D341Med (cell line): ENCODE measurements around the gene GUSB.
A peak's percentile ranks its signal among the peaks of the same experiment; 100 is the strongest.
"Not testable (repeated sequence)": the region's sequence is repeated elsewhere in the genome, so short reads cannot be mapped to it uniquely, and the experiment has no call there.

Source experiments
- DNase-seq: peaks from one replicate; pipeline ENCODE4 v3.0.0; 2012; ENCODE audit warnings: low spot score

GUSB gene

DNA sequence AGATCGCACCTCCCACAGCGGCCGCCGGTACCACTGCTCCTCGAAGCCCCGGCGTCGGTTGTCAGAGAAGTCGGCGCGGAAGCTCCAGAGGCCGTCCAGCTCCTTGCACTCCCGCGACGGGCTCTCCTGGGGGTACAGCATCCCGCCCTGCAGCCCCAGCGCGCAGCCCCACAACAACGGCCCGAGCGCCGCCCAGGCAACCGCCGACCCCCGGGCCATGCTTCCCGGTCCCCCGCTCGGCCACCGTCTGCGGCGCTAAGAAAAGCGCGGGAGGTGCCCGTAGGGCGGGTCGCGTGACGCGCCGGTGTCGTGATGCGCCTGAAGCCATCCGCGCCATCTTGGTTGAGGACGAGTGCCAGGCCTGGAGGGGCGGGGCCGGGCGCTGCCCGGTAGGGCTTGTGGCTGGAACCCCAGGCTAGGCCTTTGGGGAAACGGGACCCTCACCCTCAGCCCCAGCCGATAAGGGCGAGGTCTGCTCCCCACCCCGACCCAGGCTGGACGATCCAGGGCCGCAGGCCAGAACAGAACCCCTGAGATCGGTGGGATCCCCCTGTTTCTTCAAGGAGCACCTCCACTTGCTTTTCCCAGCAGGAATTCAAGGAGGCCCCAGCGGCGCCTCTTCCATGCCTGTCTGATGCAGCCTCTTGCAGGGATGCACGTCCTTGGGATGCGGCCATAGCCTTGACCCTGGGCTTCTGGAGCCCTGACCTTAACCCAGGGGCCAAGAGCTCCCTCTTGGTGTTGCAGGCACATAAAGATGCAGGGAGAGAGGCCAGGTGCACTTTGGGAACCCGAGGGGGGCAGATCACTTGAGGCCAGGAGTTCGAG, at the start of gene GUSB:
TSS of gene GUSB (minus strand) at position 249 of the 828 bp plus-strand sequence. CDS start at position 219, 30 bp downstream.
- DNase-seq = peak; percentile 98

DNA sequence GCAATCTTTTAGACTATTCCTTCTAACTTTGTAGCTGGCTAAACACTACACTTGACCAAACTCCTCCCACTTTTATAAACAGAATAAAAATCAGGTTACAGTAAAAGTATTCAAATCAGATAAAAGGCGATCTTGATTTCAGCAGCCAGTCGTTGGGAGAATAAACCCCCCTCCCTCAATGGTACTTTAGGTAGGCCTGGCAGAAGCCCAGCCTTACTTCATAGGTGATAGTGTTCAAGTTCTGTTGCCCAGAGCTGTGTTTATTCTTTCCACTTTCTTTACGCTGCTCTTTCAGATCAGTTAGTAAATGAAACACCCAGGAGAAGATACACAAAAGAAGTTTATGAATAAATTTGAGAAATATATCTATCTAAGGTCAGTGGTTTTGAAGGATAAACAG, 46.3 kb upstream of the GUSB start:
- DNase-seq = not testable (repeated sequence)

DNA sequence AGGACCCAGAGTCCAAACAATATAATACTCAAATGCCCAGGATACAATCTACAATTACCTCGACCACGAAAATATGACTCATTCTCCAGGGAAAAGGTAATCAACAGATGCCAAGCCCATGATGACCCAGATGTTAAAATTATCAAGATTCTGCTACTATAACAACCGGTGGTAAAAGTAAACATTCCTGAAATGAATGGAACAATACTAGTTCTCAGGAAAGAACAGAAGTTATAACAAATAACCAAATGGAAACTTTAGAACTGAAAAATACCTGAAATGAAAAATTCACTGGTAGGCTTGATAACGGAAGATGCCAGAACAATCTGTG, 34.1 kb upstream of the GUSB start:
- no peak for DNase-seq

DNA sequence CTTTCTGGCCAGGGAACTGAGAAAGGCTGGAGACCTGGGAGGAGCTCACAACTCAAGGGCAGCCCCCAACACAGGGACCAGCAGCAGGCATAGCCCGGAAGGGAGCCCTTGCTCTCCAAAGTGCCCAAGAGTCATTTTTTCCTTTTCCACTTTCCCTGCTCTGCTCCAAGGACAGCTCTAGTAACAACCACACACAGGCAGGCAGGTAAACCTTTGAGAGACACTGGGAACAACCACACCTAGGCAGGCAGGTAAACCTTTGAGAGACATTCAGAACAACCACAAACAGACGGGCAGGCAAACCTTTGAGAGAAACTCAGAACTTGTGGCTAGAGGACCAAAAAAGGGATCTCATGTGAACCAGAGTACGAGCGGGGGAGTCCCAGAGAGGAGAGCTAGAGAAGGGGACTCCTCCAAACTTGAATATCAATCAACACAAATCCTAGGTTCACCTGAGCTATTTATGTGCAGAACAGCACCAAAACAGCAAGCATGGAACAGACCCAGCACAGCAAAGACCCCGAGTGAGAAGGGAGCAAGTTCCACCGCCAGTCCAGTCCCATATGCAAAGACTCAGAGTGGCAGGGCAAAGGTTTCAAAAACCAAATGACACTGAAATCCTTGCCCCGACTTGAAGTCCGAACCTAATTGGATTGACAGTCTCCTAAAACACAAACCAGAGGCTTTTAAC, 33.6 kb upstream of the GUSB start:
- no peak for DNase-seq

DNA sequence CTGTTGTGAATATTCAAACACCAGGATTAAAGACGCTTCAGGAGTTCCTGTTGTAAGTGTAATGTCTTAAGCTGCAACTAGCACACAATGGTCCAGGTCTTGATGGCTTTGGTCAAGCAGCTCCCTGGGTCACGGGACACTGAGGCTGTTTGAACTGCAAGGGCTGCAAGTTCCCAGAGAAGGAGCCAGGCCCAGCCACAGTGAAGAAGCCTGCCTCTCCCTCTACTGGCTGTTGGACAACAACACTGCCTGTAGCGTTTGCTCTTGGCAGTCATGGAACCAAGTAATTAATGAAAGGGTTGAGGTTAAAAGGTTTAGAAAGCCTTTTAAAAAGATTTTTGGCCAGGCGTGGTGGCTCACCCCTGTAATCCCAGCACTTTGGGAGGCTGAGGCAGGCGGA, 31.9 kb upstream of the GUSB start:
- DNase-seq = peak; percentile 55

DNA sequence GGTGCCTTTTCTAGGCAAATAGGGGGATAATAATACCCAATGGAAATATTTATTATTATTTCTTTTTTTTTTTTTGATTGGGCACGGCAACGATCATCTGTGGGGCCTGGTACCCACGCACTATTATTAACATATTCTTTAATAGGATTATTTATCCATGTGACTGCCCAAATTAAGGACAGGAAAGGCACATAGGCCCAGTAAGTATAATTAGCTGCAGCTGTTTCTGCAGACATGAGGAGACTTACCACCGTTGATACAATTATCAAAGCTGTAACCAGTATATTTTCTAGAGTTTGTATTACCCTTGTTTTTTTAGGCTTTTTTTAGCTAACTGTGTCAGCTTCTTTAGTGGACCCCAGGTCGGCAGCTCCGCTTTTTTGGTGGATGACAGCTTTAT, 25.2 kb upstream of the GUSB start:
- DNase-seq = no peak

DNA sequence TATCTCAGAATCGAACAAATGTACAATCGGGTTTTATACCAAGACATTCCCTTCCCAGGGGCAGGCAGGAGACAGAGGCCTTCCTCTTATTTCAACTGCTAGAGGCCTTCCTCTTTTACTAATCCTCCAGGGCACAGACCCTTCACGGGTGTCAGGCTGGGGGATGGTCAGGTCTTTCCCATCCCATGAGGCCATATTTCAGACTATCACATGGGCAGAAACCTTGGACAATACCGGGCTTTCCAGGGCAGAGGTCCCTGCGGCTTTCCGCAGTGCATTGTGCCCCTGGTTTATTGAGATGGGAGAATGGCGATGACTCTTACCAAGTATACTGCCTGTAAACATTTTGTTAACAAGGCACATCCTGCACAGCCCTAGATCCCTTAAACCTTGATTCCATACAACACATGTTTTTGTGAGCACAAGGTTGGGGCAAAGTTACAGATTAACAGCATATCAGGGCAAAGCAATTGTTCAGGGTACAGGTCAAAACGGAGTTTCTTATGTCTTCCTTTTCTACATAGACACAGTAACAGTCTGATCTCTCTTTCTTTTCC, 23.2 kb upstream of the GUSB start:
- DNase-seq = not testable (repeated sequence)

DNA sequence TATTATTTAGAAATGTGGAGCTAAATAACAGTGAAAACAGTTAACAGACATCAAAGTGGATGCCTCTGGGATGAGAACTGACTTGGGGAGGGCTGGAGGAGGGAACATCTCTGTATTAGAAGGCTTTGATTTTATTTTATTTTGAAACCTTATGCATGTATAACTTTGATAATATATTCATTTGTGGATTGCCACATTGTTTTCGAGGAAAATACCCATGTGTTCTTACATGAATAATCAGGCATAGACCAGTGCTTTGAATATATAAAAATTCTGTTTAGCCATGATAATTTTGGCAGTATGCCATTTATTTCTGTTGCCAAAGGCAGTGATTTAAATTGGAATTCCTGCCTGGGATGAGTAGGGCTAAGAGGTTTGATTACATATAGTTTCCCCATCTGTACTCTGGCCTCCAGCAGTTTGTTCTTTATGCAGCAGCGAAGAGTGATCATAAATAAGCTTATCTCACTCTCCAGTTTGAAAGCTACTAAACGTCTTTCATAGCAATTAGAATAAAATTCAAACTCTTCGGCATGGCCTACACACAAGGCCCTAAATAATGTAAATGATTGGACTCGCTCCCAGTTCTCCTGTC, 18.9 kb upstream of the GUSB start:
- DNase-seq = not testable (repeated sequence)

DNA sequence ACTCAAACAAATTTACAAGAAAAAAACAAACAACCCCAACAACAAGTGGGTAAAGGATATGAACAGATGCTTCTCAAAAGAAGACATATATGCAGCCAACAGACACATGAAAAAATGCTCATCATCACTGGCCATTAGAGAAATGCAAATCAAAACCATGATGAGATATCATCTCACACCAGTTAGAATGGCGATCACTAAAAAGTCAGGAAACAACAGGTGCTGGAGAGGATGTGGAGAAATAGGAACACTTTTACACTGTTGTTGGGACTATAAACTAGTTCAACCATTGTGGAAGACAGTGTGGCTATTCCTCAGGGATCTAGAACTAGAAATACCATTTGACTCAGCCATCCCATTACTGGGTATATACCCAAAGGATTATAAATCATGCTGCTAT, 13.0 kb upstream of the GUSB start:
- not testable (repeated sequence) for DNase-seq

DNA sequence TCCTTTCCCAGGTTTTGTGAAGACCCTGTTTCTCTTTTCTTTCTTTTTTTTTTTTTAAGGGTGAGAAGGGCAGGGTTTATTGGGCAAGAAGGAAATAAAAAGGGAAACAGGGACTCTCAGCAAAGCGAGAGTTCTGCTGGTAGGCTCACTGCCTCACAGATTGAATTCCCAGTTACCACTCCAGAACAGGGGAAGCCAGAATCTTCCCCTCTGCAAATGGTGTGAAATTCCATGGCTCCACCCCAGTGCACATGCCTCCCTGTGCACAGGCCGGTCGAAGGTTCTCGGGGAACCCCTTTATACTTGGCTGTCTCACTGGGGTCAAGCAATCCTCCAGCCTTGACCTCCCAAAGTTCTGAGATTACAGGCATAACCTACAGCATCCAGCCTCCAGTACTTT, 10.5 kb upstream of the GUSB start:
- DNase-seq = no peak

DNA sequence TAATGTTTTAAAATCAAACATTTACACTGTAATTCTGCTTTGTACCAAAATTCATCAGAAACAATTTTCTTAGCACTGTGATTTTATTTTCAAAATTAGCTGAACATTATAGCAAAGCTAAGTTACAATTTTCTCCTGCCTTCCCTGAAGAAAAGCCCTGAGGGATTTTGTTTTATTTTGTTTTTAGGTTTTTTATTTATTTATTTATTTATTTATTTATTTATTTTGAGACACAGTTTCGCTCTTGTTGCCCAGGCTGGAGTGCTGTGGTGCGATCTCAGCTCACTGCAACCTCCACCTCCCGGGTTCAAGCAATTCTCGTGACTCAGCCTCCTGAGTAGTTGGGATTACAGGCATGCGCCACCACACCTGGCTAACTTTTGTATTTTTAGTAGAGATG, 9.8 kb upstream of the GUSB start:
- DNase-seq = not testable (repeated sequence)

DNA sequence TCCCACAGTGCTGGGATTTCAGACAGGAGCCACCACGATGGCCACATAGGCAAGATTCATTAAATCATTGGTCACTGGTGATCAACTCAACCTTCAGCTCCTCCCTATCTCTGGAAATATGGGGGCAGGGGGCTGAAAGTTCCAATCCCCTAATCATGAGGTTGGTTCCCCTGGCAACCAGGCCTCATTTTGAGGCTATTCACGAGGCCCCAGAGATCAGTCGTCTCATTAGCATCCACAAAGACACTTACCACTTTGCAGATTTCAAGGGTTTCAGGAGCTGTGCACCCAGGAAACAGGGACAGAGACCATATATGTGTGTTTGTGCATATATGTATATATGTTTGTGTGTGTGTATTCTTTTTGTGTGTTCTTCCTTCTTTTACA, 7.7 kb upstream of the GUSB start:
- no peak for DNase-seq

DNA sequence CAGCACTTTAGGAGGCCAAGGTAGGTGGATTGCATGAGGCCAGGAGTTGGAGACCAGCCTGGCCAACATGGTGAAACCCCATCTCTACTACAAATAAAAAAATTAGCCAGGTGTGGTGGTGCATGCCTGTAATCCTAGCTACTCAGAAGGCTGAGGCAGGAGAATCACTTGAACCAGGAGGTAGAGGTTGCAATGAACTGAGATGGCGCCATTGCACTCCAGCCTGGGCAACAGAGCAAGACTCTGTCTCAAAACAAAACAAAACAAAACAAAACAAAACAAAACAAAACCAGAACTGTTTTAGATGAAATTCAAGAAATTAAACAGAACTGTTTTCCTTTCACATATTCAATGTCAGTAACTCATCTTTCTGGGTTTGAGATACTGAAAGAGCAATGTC, 6.5 kb upstream of the GUSB start:
- not testable (repeated sequence) for DNase-seq

DNA sequence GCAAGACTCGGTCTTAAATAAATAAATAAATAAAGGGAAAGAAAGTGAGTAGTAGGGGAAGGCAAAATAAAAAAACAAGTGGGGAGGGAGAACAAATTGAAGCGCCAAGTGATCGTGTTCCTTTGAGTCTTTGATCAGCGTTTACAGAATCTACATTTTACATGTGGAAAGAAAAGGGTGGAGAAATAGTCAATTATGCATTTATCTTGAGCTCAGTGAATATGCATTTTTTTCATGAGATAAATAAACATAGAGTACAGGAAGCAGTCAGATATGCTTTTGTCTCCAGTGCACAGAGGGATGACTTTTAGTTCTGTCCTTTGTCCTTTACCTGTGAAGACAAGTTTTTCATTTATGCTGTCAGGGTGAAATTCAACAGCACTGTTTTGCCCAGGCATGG, 6.1 kb upstream of the GUSB start:
- DNase-seq = no peak

DNA sequence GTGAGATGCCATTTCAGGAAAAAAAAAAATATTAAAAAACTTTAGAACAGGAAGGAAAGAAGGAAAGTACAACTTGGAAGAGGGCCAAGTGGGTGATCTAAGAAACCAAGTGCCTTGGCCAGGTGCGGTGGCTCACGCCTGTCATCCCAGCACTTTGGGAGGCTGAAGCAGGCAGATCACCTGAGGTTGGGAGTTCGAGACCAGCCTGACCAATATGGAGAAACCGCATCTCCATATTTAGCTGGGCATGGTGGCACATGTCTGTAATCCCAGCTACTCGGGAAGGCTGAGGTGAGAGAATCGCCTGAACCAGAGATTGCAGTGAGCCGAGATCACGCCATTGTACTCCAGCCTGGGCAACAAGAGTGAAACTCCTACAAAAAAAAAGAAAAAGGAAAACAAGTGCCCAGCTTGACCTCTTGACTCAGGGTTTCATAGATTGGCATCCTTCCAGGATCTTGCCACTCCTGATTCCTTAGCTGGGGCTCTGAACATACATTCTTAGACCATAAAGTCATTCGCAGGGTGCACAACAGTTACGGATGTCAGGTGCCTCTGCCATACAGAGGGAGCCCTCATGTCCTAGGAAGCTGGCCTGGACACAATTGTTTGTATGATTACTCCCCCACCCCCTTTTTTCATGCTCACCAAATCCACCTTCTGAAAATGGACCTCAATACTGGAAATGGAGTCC, 2.1 kb upstream of the GUSB start:
- DNase-seq = no peak

DNA sequence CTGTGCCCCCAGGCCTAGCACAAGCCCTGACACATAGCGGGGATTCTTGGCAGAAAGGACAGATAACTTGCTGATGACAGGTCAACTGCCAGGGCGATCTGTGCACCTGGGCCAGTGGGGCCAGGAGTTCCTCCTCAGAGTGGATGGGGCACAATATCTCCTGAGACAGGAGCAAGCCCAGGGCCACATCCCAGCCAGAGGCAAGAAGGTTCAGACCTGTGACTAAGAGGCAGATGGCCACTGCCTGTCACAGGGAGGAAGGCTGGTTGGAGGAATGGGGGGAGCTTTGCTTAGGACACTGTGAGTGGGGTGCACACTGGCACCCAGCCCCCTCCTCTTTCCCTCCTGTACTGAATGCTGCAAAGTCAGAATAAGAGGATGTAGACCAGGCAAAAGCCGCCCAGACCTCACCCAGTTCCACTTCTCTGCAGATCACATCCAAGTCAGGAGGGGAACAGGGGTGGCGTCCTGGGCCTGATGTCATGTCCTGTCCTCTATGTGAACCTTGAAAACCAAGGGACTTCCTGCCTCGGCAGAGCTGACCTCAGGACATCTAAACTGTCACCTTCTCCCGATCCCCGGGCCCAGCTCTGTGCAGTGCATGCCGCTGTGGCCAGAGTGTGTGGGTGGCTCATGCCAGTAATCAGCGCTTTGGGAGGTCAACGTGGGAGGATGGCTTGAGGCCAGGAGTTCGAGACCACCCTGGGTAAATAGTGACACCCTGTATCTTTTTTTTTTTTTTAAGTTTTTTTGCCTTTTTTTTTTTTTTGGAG, 1.3 kb downstream of the GUSB start:
- no peak for DNase-seq

DNA sequence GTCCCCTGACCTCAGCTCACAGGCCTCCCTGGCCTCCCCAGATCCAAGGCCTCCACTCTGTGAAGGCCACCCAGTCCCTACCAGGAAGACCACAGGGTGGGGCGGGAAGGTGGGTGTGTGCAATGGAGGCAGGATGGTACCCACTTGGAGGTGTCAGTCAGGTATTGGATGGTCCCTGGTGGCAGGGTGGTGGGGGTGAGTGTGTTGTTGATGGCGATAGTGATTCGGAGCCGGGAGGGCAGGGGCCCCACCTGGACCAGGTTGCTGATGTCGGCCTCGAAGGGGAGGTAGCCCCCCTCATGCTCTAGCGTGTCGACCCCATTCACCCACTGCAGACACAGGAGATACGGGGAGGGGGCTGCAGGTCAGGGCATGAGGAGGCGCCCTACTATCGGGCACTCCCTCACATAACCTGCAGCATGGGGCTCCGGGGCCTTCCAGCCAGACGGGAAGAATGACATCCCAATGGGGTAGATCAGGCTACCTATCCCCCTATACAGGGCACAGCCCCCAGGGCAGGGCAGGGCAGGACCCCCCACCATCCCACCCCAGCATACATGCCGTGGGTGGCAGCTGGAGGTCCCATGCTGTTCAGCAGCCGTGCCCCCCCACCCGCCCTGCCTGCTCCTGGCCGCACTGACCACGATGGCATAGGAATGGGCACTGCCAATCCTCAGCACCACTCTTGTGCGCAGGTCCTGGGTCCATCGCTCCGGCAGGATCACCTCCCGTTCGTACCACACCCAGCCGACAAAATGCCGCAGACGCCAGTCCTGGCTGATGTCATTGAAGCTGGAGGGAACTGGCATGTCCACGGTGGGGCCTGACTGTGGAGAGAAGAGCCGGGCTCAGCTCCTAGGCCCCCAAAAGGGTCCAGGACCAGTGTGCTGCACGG, 2.2 kb downstream of the GUSB start:
- no peak for DNase-seq

DNA sequence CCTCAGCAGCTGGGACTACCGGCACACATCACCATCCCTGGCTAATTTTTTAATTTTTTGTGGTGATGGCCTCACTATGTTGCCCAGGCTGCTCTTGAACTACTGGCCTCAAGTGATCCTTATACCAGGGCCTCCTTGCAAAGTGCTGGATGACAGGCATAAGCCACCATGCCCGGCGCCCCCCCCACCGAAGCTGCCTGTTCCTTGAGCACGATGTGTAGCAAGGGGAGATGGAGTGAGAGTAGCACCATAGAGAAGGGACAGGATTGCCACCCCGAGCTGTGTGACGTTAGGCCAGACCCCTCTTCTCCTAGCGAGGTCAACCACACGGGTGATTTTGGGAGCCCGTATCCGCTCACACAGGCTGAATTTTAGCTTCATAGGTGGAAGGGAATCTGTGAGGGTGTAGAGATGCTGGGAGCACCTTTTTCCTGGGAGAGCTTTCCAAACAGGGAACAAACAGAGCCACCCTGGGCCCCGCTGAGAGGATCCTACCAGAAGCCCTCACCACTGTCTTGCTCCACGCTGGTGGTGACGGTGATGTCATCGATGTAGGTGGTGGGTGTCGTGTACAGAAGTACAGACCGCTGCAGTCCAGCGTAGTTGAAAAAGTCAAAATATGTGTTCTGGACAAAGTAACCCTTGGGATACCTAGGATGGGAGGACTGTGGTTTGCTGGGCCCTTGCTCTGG, 3.0 kb downstream of the GUSB start:
- no peak for DNase-seq

DNA sequence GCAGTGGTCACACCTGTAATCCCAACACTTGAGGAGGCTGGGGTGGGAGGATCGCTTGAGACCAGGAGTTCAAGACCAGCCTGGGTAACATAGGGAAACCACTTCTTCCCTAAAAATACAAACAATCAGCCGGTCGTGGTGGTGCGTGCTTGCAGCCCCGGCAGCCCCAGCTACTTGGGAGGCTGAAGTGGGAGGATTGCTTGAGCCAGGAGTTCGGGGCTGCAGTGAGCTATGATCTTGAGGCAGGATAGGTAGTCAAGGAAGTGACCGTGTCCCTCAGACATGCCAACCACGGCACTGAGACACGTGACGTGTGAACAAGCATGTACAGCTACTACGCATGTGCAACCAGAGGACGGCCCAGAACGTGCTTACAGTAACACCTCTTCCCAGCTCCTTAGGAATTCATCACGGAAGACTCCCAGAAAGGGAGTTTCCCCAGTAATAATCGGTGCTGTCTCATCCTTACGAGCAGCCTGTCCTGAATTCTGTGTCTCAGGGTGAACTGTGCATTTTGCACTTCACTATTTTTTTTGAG, 5.3 kb downstream of the GUSB start:
- DNase-seq = no peak
